Measurements from ENCODE around the gene PMAIP1.

The PMAIP1 gene

GRCh38 chr18:59911600-59911999 is 11.8 kb downstream of the PMAIP1 start:
- Histone ChIP-seq H3K4me3 (IDR thresholded peaks at IDR 0.05; ENCODE audit: insufficient read depth, low read depth, low read length) (no peak overlapping the region), H3K4me2 (no peak overlapping the region), H3K79me2 (ENCODE audit: insufficient read depth, low read depth) (no peaks in the 10 kb centered on the region), H3K9ac (no peak overlapping the region), H2AFZ (ENCODE audit: low read depth) (no peak overlapping the region), H3K4me1 (ENCODE audit: low read depth, poor library complexity, severe bottlenecking) (peaks cover 27% of the 10 kb centered on the region), H4K20me1 (ENCODE audit: insufficient read depth) (no peaks in the 10 kb centered on the region), H3K27ac (no peak overlapping the region), H3K36me3 (ENCODE audit: insufficient read depth) (no peaks in the 10 kb centered on the region), H3K27me3 (ENCODE audit: insufficient read depth, low read depth) (no peaks in the 10 kb centered on the region)
- TF ChIP-seq, protein P1, sequence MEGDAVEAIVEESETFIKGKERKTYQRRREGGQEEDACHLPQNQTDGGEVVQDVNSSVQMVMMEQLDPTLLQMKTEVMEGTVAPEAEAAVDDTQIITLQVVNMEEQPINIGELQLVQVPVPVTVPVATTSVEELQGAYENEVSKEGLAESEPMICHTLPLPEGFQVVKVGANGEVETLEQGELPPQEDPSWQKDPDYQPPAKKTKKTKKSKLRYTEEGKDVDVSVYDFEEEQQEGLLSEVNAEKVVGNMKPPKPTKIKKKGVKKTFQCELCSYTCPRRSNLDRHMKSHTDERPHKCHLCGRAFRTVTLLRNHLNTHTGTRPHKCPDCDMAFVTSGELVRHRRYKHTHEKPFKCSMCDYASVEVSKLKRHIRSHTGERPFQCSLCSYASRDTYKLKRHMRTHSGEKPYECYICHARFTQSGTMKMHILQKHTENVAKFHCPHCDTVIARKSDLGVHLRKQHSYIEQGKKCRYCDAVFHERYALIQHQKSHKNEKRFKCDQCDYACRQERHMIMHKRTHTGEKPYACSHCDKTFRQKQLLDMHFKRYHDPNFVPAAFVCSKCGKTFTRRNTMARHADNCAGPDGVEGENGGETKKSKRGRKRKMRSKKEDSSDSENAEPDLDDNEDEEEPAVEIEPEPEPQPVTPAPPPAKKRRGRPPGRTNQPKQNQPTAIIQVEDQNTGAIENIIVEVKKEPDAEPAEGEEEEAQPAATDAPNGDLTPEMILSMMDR (conservative IDR thresholded peaks at IDR 0.05; ENCODE audit: low read depth, low read length) = no peak

- no peaks in the 10 kb centered on the region for H3K79me2 ChIP-seq (ENCODE audit: insufficient read depth, low read depth)
These were observed 12.3 kb downstream of the PMAIP1 start for GRCh38 chr18:59912007-59912550.

DNA sequence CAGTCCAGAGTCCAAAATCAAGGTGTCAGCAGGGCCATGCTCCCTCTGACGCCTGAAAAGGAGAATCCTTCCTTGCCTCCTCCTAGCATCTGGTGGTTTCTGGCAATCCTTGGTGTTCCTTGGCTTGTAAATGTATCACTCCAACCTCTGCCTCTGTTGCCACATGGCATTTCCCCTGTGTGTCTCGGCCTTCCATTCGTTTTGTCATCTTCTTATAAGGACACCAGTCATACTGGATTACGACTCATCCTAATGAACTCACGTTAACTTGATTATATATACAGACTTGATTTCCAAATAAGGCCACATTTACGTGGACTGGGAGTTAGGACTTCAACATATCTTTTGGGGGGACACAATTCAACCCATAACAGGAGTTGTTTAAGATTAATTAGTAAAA is 15.8 kb downstream of the PMAIP1 start:
- H3K4me2 ChIP-seq = no peak overlapping the region
- no peaks in the 10 kb centered on the region for H3K79me2 ChIP-seq (ENCODE audit: insufficient read depth, low read depth)
- no peaks in the 10 kb centered on the region for H4K20me1 ChIP-seq (ENCODE audit: insufficient read depth)
- H3K36me3 ChIP-seq (ENCODE audit: insufficient read depth) = no peaks in the 10 kb centered on the region
- H3K4me3 ChIP-seq (IDR thresholded peaks at IDR 0.05; ENCODE audit: insufficient read depth, low read depth, low read length) = no peak overlapping the region
- no peak overlapping the region for H3K27ac ChIP-seq
- H2AFZ ChIP-seq (ENCODE audit: low read depth) = no peak overlapping the region
- TF ChIP-seq, protein P1 (conservative IDR thresholded peaks at IDR 0.05; ENCODE audit: low read depth, low read length) = no peak
- H3K4me1 ChIP-seq (ENCODE audit: low read depth, poor library complexity, severe bottlenecking) = peaks cover 25% of the 10 kb centered on the region
- H3K9ac ChIP-seq = no peak overlapping the region
- no peaks in the 10 kb centered on the region for H3K27me3 ChIP-seq (ENCODE audit: insufficient read depth, low read depth)

More at GRCh38 chr18:59912007-59912550, 12.3 kb downstream of the PMAIP1 start:
- H3K36me3 ChIP-seq (ENCODE audit: insufficient read depth) = no peaks in the 10 kb centered on the region
- H3K27ac ChIP-seq = no peak overlapping the region
- H3K27me3 ChIP-seq (ENCODE audit: insufficient read depth, low read depth) = no peaks in the 10 kb centered on the region
- H3K4me1 ChIP-seq (ENCODE audit: low read depth, poor library complexity, severe bottlenecking) = peaks cover 22% of the 10 kb centered on the region
- H3K4me2 ChIP-seq = no peak overlapping the region
- no peak overlapping the region for H2AFZ ChIP-seq (ENCODE audit: low read depth)
- H4K20me1 ChIP-seq (ENCODE audit: insufficient read depth) = no peaks in the 10 kb centered on the region
- H3K9ac ChIP-seq = no peak overlapping the region
- TF ChIP-seq, protein P1 (conservative IDR thresholded peaks at IDR 0.05; ENCODE audit: low read depth, low read length) = no peak
- H3K4me3 ChIP-seq (IDR thresholded peaks at IDR 0.05; ENCODE audit: insufficient read depth, low read depth, low read length) = no peak overlapping the region

DNA sequence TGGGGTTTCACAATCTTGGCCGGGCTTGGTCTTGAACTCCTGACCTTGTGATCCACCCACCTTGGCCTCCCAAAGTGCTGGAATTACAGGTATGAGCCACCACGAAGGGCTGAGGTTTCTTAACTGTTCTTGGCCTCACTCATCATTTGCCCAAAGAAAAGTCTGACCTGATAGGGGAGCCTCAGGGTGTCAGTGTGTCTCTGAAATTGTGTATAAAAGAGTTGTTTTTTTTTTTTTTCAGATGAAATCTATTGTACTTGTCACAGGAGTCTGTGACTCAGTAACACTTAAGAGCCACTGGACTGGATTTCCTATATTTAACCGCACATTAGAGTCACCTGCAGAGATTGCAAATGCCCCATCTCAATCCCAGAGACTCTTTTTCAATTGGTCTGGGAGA is 16.9 kb downstream of the PMAIP1 start:
- no peak overlapping the region for H3K27ac ChIP-seq
- no peaks in the 10 kb centered on the region for H3K36me3 ChIP-seq (ENCODE audit: insufficient read depth)
- no peaks in the 10 kb centered on the region for H3K27me3 ChIP-seq (ENCODE audit: insufficient read depth, low read depth)
- H3K4me1 ChIP-seq (ENCODE audit: low read depth, poor library complexity, severe bottlenecking) = peaks cover 26% of the 10 kb centered on the region
- no peaks in the 10 kb centered on the region for H4K20me1 ChIP-seq (ENCODE audit: insufficient read depth)
- TF ChIP-seq, protein P1 (conservative IDR thresholded peaks at IDR 0.05; ENCODE audit: low read depth, low read length) = no peak
- H3K79me2 ChIP-seq (ENCODE audit: insufficient read depth, low read depth) = no peaks in the 10 kb centered on the region
- H2AFZ ChIP-seq (ENCODE audit: low read depth) = no peak overlapping the region
- no peak overlapping the region for H3K4me3 ChIP-seq (IDR thresholded peaks at IDR 0.05; ENCODE audit: insufficient read depth, low read depth, low read length)
- H3K4me2 ChIP-seq = no peak overlapping the region
- no peak overlapping the region for H3K9ac ChIP-seq
